HepG2 (cell line): ENCODE measurements around the gene STK40.

ENCODE experiments used
- BHLHE40 ChIP-seq: IDR thresholded peaks from 2 replicates; pipeline ENCODE4 v1.6.1; 2011; ENCODE audit warnings: low read length, improper control_type of control experiment
- FOSL1 ChIP-seq: sonication (generic); formaldehyde crosslinking; IDR thresholded peaks from 2 replicates; pipeline ENCODE4 v1.9.0; 2021; ENCODE audit warnings: missing genetic modification reagents, borderline replicate concordance
- MAFK ChIP-seq, 2 experiments: IDR thresholded peaks in 1 of 2; conservative IDR thresholded peaks in 1 of 2; 2 replicates each; pipeline ENCODE4 v1.6.1; 2011; ENCODE audit warnings: improper control_type of control experiment in 2 of 2, low read length in 2 of 2
- MEF2D ChIP-seq: sonication (generic); formaldehyde crosslinking; IDR thresholded peaks from 2 replicates; pipeline ENCODE4 v1.5.1; 2020; ENCODE audit warnings: mild to moderate bottlenecking, missing genetic modification reagents
- NRL ChIP-seq: sonication (generic); formaldehyde crosslinking; IDR thresholded peaks from 2 replicates; pipeline ENCODE4 v1.5.0; 2020; ENCODE audit warnings: missing genetic modification reagents, mild to moderate bottlenecking, moderate library complexity, borderline replicate concordance
- POLR2A ChIP-seq, 2 experiments: IDR thresholded peaks; 2 replicates each; pipeline ENCODE4 v1.6.1; 2011; ENCODE audit warnings: low read depth in 2 of 2, low read length in 2 of 2, mild to moderate bottlenecking in 1 of 2, moderate library complexity in 1 of 2; ENCODE audit not compliant: insufficient read depth in 1 of 2
- ZNF224 ChIP-seq: sonication (generic); formaldehyde crosslinking; IDR thresholded peaks from 2 replicates; pipeline ENCODE4 v1.5.0; 2020; ENCODE audit warnings: mild to moderate bottlenecking, missing genetic modification reagents
- TF ChIP-seq, protein P1 (sequence below): sonication (generic); formaldehyde crosslinking; IDR thresholded peaks from 2 replicates; pipeline ENCODE4 v1.5.0; 2020; ENCODE audit warnings: missing genetic modification reagents
- TF ChIP-seq, protein P2 (sequence below): sonication (generic); formaldehyde crosslinking; IDR thresholded peaks from 2 replicates; pipeline ENCODE4 v1.5.0; 2020; ENCODE audit warnings: mild to moderate bottlenecking, missing genetic modification reagents, moderate library complexity

DNA sequence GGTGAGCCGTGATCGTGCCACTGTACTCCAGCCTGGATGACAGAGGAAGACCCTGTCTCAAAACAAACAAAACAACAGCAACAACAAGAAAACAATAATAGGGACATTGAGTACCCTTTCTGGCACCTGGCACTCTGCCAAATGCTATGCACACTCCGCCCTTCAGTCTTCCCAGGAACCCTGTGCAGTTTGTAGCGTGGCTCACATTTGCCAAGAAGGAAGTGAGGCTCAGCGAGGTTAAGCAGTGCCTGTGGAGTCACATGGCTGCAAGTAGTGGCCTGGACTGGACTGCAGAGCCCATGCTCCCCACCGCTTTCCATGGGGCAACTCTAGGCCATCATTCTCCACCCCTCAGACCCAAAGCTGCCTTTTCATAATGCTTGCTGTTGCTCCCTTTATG is 57.0 kb downstream of the STK40 start:
- TF ChIP-seq POLR2A (IDR thresholded peaks at IDR 0.05; ENCODE audit: insufficient read depth in 1 of 2, low read depth in 2 of 2, low read length in 2 of 2) = no peak
- no peak for TF ChIP-seq NRL (CRISPR knock-in tag)
- TF ChIP-seq MEF2D = no peak
- TF ChIP-seq BHLHE40 = no peak
- TF ChIP-seq, protein P1, sequence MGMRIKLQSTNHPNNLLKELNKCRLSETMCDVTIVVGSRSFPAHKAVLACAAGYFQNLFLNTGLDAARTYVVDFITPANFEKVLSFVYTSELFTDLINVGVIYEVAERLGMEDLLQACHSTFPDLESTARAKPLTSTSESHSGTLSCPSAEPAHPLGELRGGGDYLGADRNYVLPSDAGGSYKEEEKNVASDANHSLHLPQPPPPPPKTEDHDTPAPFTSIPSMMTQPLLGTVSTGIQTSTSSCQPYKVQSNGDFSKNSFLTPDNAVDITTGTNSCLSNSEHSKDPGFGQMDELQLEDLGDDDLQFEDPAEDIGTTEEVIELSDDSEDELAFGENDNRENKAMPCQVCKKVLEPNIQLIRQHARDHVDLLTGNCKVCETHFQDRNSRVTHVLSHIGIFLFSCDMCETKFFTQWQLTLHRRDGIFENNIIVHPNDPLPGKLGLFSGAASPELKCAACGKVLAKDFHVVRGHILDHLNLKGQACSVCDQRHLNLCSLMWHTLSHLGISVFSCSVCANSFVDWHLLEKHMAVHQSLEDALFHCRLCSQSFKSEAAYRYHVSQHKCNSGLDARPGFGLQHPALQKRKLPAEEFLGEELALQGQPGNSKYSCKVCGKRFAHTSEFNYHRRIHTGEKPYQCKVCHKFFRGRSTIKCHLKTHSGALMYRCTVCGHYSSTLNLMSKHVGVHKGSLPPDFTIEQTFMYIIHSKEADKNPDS = no peak
- TF ChIP-seq, protein P2, sequence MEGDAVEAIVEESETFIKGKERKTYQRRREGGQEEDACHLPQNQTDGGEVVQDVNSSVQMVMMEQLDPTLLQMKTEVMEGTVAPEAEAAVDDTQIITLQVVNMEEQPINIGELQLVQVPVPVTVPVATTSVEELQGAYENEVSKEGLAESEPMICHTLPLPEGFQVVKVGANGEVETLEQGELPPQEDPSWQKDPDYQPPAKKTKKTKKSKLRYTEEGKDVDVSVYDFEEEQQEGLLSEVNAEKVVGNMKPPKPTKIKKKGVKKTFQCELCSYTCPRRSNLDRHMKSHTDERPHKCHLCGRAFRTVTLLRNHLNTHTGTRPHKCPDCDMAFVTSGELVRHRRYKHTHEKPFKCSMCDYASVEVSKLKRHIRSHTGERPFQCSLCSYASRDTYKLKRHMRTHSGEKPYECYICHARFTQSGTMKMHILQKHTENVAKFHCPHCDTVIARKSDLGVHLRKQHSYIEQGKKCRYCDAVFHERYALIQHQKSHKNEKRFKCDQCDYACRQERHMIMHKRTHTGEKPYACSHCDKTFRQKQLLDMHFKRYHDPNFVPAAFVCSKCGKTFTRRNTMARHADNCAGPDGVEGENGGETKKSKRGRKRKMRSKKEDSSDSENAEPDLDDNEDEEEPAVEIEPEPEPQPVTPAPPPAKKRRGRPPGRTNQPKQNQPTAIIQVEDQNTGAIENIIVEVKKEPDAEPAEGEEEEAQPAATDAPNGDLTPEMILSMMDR (CRISPR knock-in tag) = no peak
- no peak for TF ChIP-seq MAFK (conservative IDR thresholded peaks at IDR 0.05 in 1 of 2, IDR thresholded peaks at IDR 0.05 in 1 of 2; ENCODE audit: low read length in 2 of 2)
- no peak for TF ChIP-seq ZNF224
- no peak for TF ChIP-seq FOSL1 (CRISPR knock-in tag)
